ENCODE measurements around the gene GABRR1.

The GABRR1 gene

DNA sequence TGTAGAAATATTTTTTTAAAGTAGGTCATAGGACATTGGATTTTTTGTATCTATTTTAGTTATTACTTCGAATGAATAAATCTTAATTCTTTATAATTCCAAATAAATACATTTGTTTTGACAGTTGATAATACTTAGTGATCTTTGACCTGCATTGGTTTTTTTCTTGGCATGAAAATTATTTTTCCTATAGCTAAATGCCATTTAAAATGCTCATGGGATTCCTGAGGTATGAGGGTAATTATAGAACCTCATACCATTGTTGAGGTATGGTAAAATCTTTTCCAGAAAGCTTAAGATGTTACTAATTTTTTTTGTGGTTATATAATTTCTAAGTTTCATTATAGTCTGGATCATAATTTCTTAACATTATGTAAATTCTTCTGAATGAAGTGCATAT is 63.0 kb downstream of the GABRR1 start:
- H3K9me3 ChIP-seq (ENCODE audit: control insufficient read depth in 1 of 2, low read length in 2 of 2), result no peaks in the 10 kb centered on the region
- no peaks in the 10 kb centered on the region for H3K4me1 ChIP-seq (ENCODE audit: control insufficient read depth in 1 of 2, insufficient read depth in 2 of 2, low read length in 2 of 2)
- no peak overlapping the region for H3K27ac ChIP-seq (ENCODE audit: low read length)
- no peaks in the 10 kb centered on the region for H3K27me3 ChIP-seq (ENCODE audit: low read depth, low read length)
- peaks cover 1 to 3% of the 10 kb centered on the region in 2 donors for H3K36me3 ChIP-seq (ENCODE audit: control insufficient read depth in 1 of 2, insufficient read depth in 2 of 2, low read length in 2 of 2)
- no peak overlapping the region for H3K4me3 ChIP-seq (ENCODE audit: low read depth in 1 of 2, low read length in 2 of 2)

DNA sequence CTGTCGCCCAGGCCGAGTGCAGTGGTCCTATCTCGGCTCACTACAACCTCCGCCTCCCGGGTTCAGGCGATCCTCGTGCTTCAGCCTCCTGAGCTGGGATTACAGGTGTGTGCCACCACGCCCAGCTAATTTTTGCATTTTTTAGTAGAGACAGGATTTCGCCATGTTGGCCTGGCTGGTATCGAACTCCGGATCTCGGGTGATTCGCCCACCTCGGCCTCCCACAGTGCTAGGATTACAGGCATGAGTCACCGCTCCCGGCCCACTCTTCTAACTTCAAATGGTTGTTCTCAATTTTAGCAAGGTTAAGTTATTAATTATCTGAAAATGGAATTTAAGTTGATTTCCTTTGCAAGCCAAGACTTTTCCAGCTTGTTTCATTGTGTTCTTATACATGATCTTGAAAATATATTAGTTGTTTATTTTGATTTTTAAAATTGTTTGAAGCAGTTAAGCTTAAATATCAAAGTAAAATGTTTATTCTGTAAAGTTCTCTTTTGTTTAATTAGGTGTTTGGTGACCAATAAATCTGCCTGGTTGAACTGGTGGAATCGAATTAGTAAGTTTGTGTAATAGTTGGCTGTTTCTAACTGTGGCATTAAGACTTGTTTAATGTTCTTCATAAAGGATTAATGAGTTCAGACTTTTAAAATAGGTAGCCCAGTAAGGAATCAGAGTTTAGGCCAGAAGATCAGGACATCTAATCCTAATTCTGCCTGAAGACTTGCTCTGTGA is 69.0 kb downstream of the GABRR1 start:
- Histone ChIP-seq H3K36me3 (ENCODE audit: control insufficient read depth in 1 of 2, insufficient read depth in 2 of 2, low read length in 2 of 2) (no peaks in the 10 kb centered on the region), H3K27ac (ENCODE audit: low read length) (peak overlapping the region; percentile 20), H3K4me1 (ENCODE audit: control insufficient read depth in 1 of 2, insufficient read depth in 2 of 2, low read length in 2 of 2) (no peaks in the 10 kb centered on the region), H3K9me3 (ENCODE audit: control insufficient read depth in 1 of 2, low read length in 2 of 2) (no peaks in the 10 kb centered on the region), H3K27me3 (ENCODE audit: low read depth, low read length) (no peaks in the 10 kb centered on the region), H3K4me3 (ENCODE audit: low read depth in 1 of 2, low read length in 2 of 2) (no peak overlapping the region)

DNA sequence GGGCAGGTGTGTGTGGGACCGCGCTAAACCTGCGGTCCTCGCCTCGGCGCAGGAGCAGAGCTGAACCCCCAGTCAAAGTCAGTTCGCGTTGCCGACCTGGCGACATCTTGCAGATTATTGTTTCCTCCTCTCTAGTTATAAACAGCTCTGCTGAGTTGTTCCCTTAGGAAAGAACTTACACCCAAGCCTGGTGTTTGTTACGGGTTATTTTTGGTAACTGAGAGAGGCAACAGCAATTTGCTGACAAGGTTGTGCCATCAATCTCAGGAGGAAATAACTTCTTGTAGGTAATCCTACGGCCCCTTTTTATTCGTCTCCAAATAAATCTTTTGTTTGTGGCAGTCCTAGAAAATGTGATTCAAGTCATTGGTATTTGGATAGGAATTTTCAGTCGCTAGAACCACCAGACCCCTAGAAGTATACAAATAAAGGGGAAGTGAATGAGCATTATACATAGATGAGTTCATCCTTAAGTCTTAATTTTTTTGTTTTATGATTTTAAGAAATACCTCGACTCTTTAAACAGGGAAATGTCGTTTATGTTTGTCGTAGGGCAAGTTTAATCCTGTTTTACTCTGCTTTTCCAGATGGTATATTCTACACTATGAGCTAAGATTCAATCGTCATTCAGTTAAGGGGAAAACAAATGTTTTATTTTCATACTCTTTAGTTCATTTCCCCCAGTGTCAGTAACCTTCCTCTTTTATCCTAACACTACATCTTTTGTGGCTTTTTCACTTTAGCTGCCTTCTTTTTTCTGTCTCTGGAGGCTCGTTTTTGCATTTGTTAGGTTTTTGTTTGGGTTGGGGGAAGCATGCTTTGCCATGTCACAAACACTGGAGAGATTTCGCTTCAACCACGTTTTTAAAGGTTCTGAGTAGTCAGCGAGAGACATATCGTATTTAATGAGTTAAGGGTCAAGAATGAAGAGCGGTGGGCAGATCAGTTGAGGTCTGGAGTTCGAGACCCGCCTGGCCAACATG is 70.1 kb downstream of the GABRR1 start:
- Histone ChIP-seq H3K9me3 (ENCODE audit: control insufficient read depth in 1 of 2, low read length in 2 of 2) (no peaks in the 10 kb centered on the region), H3K27me3 (ENCODE audit: low read depth, low read length) (no peaks in the 10 kb centered on the region), H3K36me3 (ENCODE audit: control insufficient read depth in 1 of 2, insufficient read depth in 2 of 2, low read length in 2 of 2) (no peaks in the 10 kb centered on the region), H3K27ac (ENCODE audit: low read length) (peak overlapping the region; percentile 89), H3K4me3 (ENCODE audit: low read depth in 1 of 2, low read length in 2 of 2) (peak overlapping the region; percentile 67 to 82), H3K4me1 (ENCODE audit: control insufficient read depth in 1 of 2, insufficient read depth in 2 of 2, low read length in 2 of 2) (no peaks in the 10 kb centered on the region)

DNA sequence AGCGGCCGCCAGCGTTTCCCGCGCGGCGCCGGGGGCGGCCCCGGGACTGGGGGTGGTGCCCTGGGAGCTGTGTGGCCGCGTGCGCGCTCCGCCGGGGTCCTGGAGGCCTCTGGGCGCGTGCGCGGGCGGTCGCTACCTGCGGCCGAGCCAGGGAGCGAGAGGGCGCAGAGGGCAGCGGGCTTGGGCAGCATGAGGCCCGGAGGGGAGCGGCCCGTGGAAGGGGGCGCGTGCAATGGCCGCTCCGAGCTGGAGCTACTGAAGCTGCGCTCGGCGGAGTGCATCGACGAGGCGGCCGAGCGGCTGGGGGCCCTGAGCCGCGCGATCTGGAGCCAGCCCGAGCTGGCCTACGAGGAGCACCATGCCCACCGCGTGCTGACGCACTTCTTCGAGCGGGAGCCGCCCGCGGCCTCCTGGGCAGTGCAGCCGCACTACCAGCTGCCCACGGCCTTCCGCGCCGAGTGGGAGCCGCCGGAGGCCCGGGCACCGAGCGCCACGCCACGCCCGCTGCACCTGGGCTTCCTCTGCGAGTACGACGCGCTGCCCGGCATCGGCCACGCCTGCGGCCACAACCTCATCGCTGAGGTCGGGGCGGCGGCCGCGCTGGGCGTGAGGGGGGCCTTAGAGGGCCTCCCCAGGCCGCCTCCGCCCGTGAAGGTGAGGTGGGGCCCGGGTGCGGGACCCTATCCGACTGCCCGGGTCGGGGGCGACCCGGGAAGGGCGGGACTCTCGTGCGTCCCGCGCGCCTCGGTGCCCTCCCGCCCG is 71.0 kb downstream of the GABRR1 start, which contains the start of gene PM20D2:
Gene PM20D2 (plus strand): TSS at position 100 of the 762 bp plus-strand sequence. CDS start 90 bp downstream, at position 190.
- Histone ChIP-seq H3K36me3 (ENCODE audit: control insufficient read depth in 1 of 2, insufficient read depth in 2 of 2, low read length in 2 of 2) (no peaks in the 10 kb centered on the region), H3K9me3 (ENCODE audit: control insufficient read depth in 1 of 2, low read length in 2 of 2) (no peaks in the 10 kb centered on the region), H3K4me3 (ENCODE audit: low read depth in 1 of 2, low read length in 2 of 2) (peak within 1 kb of the TSS; percentile 67 to 82), H3K27ac (ENCODE audit: low read length) (peak within 1 kb of the TSS; percentile 89), H3K4me1 (ENCODE audit: control insufficient read depth in 1 of 2, insufficient read depth in 2 of 2, low read length in 2 of 2) (no peaks in the 10 kb centered on the region), H3K27me3 (ENCODE audit: low read depth, low read length) (no peaks in the 10 kb centered on the region)

DNA sequence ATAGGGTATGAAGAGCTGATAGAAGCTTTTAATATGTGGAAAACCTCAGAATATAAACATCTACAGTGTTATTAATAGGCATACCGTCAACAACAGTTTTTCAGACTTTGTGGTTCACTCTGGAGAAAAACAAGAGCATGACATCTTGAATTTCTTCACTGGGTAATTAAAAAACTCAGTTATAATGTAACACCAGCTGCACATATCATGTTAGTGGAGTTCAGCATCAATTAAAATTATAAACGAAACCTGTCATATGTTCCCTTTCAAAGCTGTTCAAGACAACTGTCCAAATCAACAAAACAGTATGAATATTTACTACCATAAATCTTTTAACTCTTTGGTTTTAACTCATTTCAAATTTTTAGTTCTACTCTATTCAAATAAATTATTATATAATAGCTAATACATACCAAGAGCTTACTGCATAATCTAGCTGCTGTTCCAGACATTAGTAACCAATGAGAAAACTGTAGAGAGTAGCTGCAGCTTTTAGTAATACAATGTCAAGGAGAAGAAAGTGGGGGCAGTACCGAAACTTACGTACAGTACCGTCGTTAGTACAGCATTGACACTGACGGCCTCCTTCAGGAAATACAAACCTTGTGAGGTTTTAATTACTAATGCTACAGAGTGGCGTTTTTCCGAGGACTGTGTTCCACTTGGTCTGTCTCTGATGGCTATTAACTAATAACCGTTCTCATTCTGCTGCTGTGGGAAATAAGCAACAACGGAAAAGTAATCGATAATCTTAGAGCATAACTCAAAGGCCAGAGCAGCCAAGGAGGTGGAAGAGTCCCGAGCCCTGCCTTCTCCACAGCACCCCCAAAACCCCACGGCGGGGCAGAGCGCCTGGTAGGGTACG is 71.8 kb downstream of the GABRR1 start:
- Histone ChIP-seq H3K4me3 (ENCODE audit: low read depth in 1 of 2, low read length in 2 of 2) (peak overlapping the region; percentile 67 to 82), H3K27ac (ENCODE audit: low read length) (peak overlapping the region; percentile 89), H3K4me1 (ENCODE audit: control insufficient read depth in 1 of 2, insufficient read depth in 2 of 2, low read length in 2 of 2) (no peaks in the 10 kb centered on the region), H3K9me3 (ENCODE audit: control insufficient read depth in 1 of 2, low read length in 2 of 2) (no peaks in the 10 kb centered on the region), H3K27me3 (ENCODE audit: low read depth, low read length) (no peaks in the 10 kb centered on the region), H3K36me3 (ENCODE audit: control insufficient read depth in 1 of 2, insufficient read depth in 2 of 2, low read length in 2 of 2) (no peaks in the 10 kb centered on the region)

DNA sequence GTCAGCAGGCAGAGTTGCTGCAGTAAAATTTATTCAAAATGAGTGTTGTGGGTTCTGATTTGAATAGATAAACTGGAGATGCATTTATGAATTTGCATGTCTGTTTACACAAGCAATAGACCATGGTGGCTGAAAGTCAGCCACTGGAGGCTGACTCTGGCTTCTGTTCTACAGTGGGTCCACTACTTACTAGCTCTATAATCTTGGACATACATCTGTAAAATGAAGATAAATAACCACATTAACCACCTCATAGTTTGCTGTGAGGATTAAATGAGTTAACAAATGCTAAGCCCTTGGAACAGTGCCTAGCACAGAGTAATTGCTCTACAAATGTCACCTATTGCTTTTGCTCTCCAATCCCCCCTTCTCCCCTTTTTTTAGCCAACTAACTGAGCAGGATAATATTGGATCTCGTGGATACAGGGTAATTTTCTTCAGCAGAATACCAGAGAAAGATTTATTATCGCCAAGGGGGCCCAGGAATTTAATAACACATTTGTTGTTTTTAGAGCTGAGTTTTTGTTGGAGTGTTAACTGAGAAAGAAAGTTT is 72.7 kb downstream of the GABRR1 start:
- no peaks in the 10 kb centered on the region for H3K4me1 ChIP-seq (ENCODE audit: control insufficient read depth in 1 of 2, insufficient read depth in 2 of 2, low read length in 2 of 2)
- no peaks in the 10 kb centered on the region for H3K9me3 ChIP-seq (ENCODE audit: control insufficient read depth in 1 of 2, low read length in 2 of 2)
- no peaks in the 10 kb centered on the region for H3K27me3 ChIP-seq (ENCODE audit: low read depth, low read length)
- no peaks in the 10 kb centered on the region for H3K36me3 ChIP-seq (ENCODE audit: control insufficient read depth in 1 of 2, insufficient read depth in 2 of 2, low read length in 2 of 2)
- H3K4me3 ChIP-seq (ENCODE audit: low read depth in 1 of 2, low read length in 2 of 2), result no peak overlapping the region
- peak overlapping the region; percentile 1 for H3K27ac ChIP-seq (ENCODE audit: low read length)

DNA sequence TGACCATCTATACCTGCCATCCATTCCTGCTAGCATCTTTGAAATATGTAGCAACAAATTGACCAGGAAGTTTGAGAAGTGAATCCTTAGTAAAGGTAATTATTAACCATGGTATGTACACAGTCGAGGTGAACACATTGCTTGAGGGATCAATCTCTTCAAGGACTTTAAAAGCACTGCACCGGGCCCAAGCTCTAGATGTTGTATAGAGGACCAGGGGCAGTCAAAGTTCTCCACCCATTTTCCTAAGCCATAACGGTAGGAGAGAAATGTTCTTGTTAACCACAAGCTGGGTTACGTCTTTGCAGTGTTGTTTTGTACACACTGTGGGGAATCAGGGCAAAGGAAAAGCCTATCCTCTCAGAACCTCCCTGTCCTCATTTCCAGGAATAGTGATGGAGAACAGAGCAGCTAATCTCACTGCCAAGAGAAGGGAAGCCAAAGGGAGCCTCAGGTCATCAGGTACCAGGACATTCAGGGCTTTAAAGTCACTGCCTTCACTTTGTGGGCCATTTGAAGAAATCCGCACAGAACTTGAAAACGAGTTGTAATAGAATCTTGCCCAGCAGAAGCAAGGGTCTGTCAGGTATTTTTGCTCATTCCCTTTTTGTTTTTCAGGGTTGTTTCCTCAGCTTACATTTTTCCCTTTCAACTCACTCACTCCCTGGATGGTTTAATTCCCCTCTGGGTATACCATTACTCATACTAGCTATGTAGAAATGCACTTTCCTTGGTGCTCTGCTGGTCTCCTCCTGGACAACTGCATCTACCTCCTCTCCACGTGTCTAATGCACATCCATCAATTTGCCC is 76.6 kb downstream of the GABRR1 start:
- no peaks in the 10 kb centered on the region for H3K27me3 ChIP-seq (ENCODE audit: low read depth, low read length)
- H3K36me3 ChIP-seq (ENCODE audit: control insufficient read depth in 1 of 2, insufficient read depth in 2 of 2, low read length in 2 of 2), result no peaks in the 10 kb centered on the region
- no peak overlapping the region for H3K27ac ChIP-seq (ENCODE audit: low read length)
- no peaks in the 10 kb centered on the region for H3K9me3 ChIP-seq (ENCODE audit: control insufficient read depth in 1 of 2, low read length in 2 of 2)
- H3K4me3 ChIP-seq (ENCODE audit: low read depth in 1 of 2, low read length in 2 of 2), result no peak overlapping the region
- H3K4me1 ChIP-seq (ENCODE audit: control insufficient read depth in 1 of 2, insufficient read depth in 2 of 2, low read length in 2 of 2), result no peaks in the 10 kb centered on the region

DNA sequence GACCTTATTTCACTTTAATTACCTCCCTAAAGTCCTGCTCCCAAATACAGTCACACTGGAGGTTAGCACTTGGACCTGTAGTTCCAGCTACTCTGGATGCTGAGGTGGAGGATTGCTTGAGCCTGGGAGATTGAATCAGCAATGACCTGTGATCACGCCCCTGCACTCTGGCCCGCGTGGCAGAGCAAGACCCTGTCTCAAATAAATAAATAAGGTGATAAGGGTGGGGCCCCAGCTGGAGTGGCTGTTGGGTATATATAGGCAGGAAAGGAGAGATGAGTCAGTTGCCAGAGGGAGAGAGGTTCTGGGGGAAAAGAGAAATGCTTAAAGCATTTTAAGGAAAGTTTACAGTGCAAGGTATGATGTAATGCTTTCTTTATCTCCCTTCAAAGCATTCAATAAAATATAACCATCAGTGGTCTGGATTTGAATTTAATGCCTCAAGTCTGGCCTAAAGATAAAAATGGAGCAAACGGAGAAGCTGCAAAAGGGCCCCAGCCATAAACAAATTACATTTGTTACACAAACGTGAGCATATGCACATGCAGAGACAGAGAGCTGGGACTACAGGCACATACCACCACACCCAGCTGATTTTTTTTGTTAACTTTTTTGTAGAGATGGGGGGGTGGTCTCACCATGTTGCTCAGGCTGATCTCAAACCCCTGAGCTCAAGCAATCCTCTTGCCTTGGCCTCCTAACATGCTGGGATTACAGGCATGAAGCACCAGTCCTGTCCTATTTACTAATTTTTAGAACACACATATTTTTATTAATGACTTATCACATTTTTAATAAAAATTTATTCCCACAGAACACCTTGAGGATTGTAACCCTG is 77.4 kb downstream of the GABRR1 start:
- no peaks in the 10 kb centered on the region for H3K36me3 ChIP-seq (ENCODE audit: control insufficient read depth in 1 of 2, insufficient read depth in 2 of 2, low read length in 2 of 2)
- H3K4me1 ChIP-seq (ENCODE audit: control insufficient read depth in 1 of 2, insufficient read depth in 2 of 2, low read length in 2 of 2), result no peaks in the 10 kb centered on the region
- H3K9me3 ChIP-seq (ENCODE audit: control insufficient read depth in 1 of 2, low read length in 2 of 2), result no peaks in the 10 kb centered on the region
- no peak overlapping the region for H3K27ac ChIP-seq (ENCODE audit: low read length)
- H3K4me3 ChIP-seq (ENCODE audit: low read depth in 1 of 2, low read length in 2 of 2), result no peak overlapping the region
- no peaks in the 10 kb centered on the region for H3K27me3 ChIP-seq (ENCODE audit: low read depth, low read length)

DNA sequence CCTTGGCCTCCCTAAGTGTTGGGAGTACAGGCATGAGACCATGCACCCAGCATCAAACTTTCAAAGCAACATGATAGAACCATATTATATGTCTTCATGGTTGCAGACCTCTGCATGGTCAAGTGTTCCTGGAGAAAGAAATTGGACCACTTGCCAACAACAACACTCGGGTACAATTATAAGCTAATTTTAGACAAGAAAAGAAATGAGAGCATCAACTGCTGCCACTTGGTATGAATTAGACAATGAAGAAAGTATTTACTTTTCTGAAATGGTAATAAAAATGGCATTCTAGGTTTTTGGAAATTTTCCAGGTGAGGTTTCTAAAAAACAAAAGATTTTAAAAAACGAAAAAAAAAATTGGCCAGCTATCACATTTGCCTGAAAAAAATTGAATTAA is 79.0 kb downstream of the GABRR1 start:
- Histone ChIP-seq H3K9me3 (ENCODE audit: control insufficient read depth in 1 of 2, low read length in 2 of 2) (no peaks in the 10 kb centered on the region), H3K36me3 (ENCODE audit: control insufficient read depth in 1 of 2, insufficient read depth in 2 of 2, low read length in 2 of 2) (no peaks in the 10 kb centered on the region), H3K4me3 (ENCODE audit: low read depth in 1 of 2, low read length in 2 of 2) (no peak overlapping the region), H3K27me3 (ENCODE audit: low read depth, low read length) (no peaks in the 10 kb centered on the region), H3K4me1 (ENCODE audit: control insufficient read depth in 1 of 2, insufficient read depth in 2 of 2, low read length in 2 of 2) (no peaks in the 10 kb centered on the region), H3K27ac (ENCODE audit: low read length) (no peak overlapping the region)
